Panc1 (cell line): ENCODE data around the gene EIF4E1B. TPM values are rescaled to one million over a fixed set of nuclear protein-coding genes. Genes with fewer than 3 reads are reported as not detected.

Experiments used
- ATAC-seq: fragments of 200-7000 bp; cut with Tn5 transposase; 2 replicates; pipeline ENCODE4 v1.9.1; 2020; ENCODE audit warnings: mild to moderate bottlenecking, moderate library complexity
- BruUV-seq: library from RNA; stranded (reverse); fragments of 400-500 nt; replicated peaks from 2 replicates; lab custom pipeline; 2021; lab: Mats Ljungman, UMichigan
- CTCF ChIA-PET: fragments of 300-600 bp; sonication (Branson Sonifier 250); formaldehyde crosslinking; loops from one replicate; lab custom pipeline; 2022; ENCODE audit warnings: antibody characterized with exemption; lab: Charles Lee
- POLR2A ChIA-PET: fragments of 300-600 bp; sonication (Branson Sonifier 250); formaldehyde crosslinking; loops from one replicate; lab custom pipeline; 2022; ENCODE audit warnings: antibody characterized with exemption; lab: Charles Lee
- DNase-seq: peaks from one replicate; pipeline ENCODE4 v3.0.0-alpha.2; 2010; ENCODE audit warnings: low read depth, low spot score
- H3K27ac ChIP-seq: 2 replicates; pipeline ENCODE4 v1.5.1; 2011; ENCODE audit warnings: mild to moderate bottlenecking, low read length, inconsistent platforms
- H3K27me3 ChIP-seq: fragments of 200-500 bp; sonication (Bioruptor generic); 2 replicates; pipeline ENCODE4 v1.6.0; 2014; ENCODE audit warnings: low read length, inconsistent platforms; ENCODE audit not compliant: control insufficient read depth, insufficient read depth
- H3K36me3 ChIP-seq: fragments of 200-500 bp; sonication (Bioruptor generic); 2 replicates; pipeline ENCODE4 v1.5.1; 2014; ENCODE audit warnings: inconsistent platforms, mild to moderate bottlenecking, low read length, moderate library complexity; ENCODE audit not compliant: control insufficient read depth, insufficient read depth
- H3K4me1 ChIP-seq: 2 replicates; pipeline ENCODE4 v1.5.1; 2011; ENCODE audit warnings: inconsistent platforms, mild to moderate bottlenecking, low read length, moderate library complexity; ENCODE audit not compliant: control insufficient read depth, insufficient read depth
- H3K4me3 ChIP-seq, 2 experiments: 2 replicates each; pipeline ENCODE4 v1.5.1; 2011 to 2012; ENCODE audit warnings: low read depth in 2 of 2, low read length in 2 of 2, mild to moderate bottlenecking in 2 of 2, inconsistent platforms in 1 of 2, moderate library complexity in 1 of 2
- H3K9me3 ChIP-seq: fragments of 200-500 bp; sonication (Bioruptor generic); 2 replicates; pipeline ENCODE4 v1.5.1; 2014; ENCODE audit warnings: low read depth, mild to moderate bottlenecking, inconsistent platforms, low read length, moderate library complexity; ENCODE audit not compliant: control insufficient read depth, insufficient read depth
- POLR2AphosphoS5 ChIP-seq: IDR thresholded peaks from 2 replicates; pipeline ENCODE4 v1.6.1; 2012; ENCODE audit warnings: mild to moderate bottlenecking, low read depth, low read length, moderate library complexity
- SIN3A ChIP-seq: IDR thresholded peaks from 2 replicates; pipeline ENCODE4 v1.6.1; 2012; ENCODE audit warnings: low read depth, mild to moderate bottlenecking, low read length, moderate library complexity, borderline replicate concordance; ENCODE audit not compliant: insufficient read depth
- TCF7L2 ChIP-seq: IDR thresholded peaks from 2 replicates; pipeline ENCODE4 v1.6.1; 2011; ENCODE audit warnings: mild to moderate bottlenecking, low read depth, low read length, inconsistent platforms
- in situ Hi-C: cut with HindIII; loops from 2 replicates; pipeline ENCODE4 v1.10.0; 2016; ENCODE audit warnings: low sequenced_read_pairs, low pct_unique_long_range_greater_than_20kb
- intact Hi-C: fragments of 100-400 bp; cut with micrococcal nuclease; formaldehyde crosslinking; loops from one replicate; pipeline ENCODE4 v1.10.0; 2022; ENCODE audit not compliant: unreplicated experiment
- total RNA-seq: library from RNA; stranded (reverse); gene quantifications from one replicate; pipeline ENCODE4 v1.2.1, GENCODE V29; 2021; ENCODE audit not compliant: unreplicated experiment
- TF ChIP-seq, protein P1 (sequence below): fragments of 450-650 bp; IDR thresholded peaks from 2 replicates; pipeline ENCODE4 v1.5.1; 2017; ENCODE audit warnings: mild to moderate bottlenecking
- TF ChIP-seq, protein P2 (sequence below), 2 experiments: IDR thresholded peaks; 2 replicates each; pipeline ENCODE4 v1.6.1; 2011 to 2012; ENCODE audit warnings: low read depth in 2 of 2, control low read depth in 1 of 2, low read length in 1 of 2, mild to moderate bottlenecking in 1 of 2, moderate library complexity in 1 of 2; ENCODE audit not compliant: insufficient read depth in 1 of 2

Gene EIF4E1B
- total RNA-seq, 1 experiment from 2014 or later = not detected

DNA sequence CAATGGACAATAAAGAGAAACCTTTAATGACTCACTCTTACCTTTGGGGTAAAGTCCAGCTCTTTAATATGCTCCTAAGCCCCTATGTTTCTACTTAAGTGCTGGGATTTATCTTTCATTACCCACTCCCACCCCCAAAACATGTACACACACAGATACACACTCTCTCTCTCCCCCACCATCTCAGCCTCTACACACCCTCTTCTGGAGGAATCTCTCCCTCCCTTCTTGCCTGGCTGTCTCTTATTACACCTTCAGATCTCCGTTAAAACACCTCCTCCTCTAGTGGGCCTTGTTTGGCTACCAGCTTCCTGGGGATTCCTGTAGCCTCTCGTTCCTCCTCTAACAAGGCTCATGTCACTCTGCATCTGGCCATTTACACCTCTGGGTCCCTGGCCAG, 27.4 kb upstream of the EIF4E1B start:
- no peak for TF ChIP-seq SIN3A
- TF ChIP-seq, protein P1, sequence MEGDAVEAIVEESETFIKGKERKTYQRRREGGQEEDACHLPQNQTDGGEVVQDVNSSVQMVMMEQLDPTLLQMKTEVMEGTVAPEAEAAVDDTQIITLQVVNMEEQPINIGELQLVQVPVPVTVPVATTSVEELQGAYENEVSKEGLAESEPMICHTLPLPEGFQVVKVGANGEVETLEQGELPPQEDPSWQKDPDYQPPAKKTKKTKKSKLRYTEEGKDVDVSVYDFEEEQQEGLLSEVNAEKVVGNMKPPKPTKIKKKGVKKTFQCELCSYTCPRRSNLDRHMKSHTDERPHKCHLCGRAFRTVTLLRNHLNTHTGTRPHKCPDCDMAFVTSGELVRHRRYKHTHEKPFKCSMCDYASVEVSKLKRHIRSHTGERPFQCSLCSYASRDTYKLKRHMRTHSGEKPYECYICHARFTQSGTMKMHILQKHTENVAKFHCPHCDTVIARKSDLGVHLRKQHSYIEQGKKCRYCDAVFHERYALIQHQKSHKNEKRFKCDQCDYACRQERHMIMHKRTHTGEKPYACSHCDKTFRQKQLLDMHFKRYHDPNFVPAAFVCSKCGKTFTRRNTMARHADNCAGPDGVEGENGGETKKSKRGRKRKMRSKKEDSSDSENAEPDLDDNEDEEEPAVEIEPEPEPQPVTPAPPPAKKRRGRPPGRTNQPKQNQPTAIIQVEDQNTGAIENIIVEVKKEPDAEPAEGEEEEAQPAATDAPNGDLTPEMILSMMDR = no peak
- TF ChIP-seq POLR2AphosphoS5 = no peak
- TF ChIP-seq, protein P2, sequence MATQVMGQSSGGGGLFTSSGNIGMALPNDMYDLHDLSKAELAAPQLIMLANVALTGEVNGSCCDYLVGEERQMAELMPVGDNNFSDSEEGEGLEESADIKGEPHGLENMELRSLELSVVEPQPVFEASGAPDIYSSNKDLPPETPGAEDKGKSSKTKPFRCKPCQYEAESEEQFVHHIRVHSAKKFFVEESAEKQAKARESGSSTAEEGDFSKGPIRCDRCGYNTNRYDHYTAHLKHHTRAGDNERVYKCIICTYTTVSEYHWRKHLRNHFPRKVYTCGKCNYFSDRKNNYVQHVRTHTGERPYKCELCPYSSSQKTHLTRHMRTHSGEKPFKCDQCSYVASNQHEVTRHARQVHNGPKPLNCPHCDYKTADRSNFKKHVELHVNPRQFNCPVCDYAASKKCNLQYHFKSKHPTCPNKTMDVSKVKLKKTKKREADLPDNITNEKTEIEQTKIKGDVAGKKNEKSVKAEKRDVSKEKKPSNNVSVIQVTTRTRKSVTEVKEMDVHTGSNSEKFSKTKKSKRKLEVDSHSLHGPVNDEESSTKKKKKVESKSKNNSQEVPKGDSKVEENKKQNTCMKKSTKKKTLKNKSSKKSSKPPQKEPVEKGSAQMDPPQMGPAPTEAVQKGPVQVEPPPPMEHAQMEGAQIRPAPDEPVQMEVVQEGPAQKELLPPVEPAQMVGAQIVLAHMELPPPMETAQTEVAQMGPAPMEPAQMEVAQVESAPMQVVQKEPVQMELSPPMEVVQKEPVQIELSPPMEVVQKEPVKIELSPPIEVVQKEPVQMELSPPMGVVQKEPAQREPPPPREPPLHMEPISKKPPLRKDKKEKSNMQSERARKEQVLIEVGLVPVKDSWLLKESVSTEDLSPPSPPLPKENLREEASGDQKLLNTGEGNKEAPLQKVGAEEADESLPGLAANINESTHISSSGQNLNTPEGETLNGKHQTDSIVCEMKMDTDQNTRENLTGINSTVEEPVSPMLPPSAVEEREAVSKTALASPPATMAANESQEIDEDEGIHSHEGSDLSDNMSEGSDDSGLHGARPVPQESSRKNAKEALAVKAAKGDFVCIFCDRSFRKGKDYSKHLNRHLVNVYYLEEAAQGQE (IDR thresholded peaks at IDR 0.05; ENCODE audit: insufficient read depth in 1 of 2, low read depth in 2 of 2, low read length in 1 of 2) = no peak
- no peak for TF ChIP-seq TCF7L2
- intact Hi-C loops = no loop called here
- no peaks in the 10 kb centered on the region for H3K9me3 ChIP-seq
- no peaks in the 10 kb centered on the region for H3K36me3 ChIP-seq
- in situ Hi-C loops = no loop called here
- DNase-seq (no peak), ATAC-seq (no peak)
- ChIA-PET POLR2A (no interaction called here), CTCF (no interaction called here)
- BruUV-seq = no TSS peak
- H3K4me3 ChIP-seq = no peak overlapping the region
- no peak overlapping the region for H3K27ac ChIP-seq
- H3K4me1 ChIP-seq = peaks cover 2% of the 10 kb centered on the region; the same call in 1 of the 2 replicates
- H3K27me3 ChIP-seq = no peaks in the 10 kb centered on the region

DNA sequence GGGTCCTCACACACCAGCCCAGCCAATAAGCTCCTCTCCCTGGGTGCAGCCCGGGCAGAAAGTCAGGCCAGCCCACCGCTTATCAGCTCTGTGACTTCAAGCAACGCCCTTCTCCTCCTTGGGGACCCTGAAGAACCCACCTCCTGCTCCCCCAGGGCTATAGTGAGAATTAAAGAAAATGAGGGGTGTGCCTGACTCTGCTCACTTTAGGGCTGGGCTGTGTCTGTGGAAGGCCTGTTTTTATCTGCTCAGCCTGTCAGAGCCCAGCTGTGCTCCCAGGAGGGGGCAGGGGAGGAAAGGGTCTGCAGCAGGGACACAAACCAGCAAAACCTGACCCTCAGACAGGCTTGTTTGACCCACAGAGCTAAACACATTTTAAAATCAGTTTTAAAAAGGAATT, 24.4 kb upstream of the EIF4E1B start:
- intact Hi-C loops = no loop called here
- peaks cover 14% of the 10 kb centered on the region for H3K4me1 ChIP-seq
- BruUV-seq = no TSS peak
- ChIA-PET CTCF (no interaction called here), POLR2A (no interaction called here)
- no peaks in the 10 kb centered on the region for H3K9me3 ChIP-seq
- ATAC-seq (no peak), DNase-seq (no peak)
- H3K36me3 ChIP-seq = no peaks in the 10 kb centered on the region
- no peak overlapping the region for H3K4me3 ChIP-seq
- in situ Hi-C loops = no loop called here
- H3K27ac ChIP-seq = no peak overlapping the region
- H3K27me3 ChIP-seq = no peaks in the 10 kb centered on the region
- TF ChIP-seq TCF7L2 = no peak
- TF ChIP-seq, protein P2 (IDR thresholded peaks at IDR 0.05; ENCODE audit: insufficient read depth in 1 of 2, low read depth in 2 of 2, low read length in 1 of 2) = no peak
- TF ChIP-seq POLR2AphosphoS5 = no peak
- TF ChIP-seq SIN3A = no peak
- TF ChIP-seq, protein P1 = no peak
